ENCODE measurements around the gene RTN4RL1.

The RTN4RL1 gene

DNA sequence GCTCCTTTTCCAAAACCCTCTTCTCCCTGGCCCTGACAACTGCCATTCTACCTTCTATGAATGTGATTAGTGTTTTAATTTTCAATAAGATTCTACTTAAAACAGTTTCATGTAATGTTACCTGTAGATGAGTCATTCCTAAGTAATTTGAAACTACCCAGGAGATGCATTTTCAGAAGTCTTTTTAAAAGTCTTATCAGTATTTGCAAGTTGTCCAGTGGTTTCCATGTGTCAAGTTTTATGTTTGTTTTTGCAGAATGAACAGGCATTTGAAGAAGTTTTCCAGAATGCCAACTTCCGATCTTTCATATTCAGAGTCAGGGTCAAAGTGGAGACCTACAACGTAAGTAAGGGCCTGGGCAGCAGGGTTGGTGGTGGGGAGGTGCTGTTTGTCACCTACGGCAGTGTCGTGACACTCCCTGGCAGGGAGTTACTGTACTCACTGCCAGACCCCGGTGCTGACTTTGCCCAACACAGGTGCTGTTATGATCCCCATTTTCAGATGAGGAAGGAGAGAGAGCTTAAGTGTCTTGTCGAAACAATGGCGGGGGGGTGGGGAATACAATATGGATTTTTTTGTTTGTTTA, 130.3 kb downstream of the RTN4RL1 start:
- no peak for DNase-seq

DNA sequence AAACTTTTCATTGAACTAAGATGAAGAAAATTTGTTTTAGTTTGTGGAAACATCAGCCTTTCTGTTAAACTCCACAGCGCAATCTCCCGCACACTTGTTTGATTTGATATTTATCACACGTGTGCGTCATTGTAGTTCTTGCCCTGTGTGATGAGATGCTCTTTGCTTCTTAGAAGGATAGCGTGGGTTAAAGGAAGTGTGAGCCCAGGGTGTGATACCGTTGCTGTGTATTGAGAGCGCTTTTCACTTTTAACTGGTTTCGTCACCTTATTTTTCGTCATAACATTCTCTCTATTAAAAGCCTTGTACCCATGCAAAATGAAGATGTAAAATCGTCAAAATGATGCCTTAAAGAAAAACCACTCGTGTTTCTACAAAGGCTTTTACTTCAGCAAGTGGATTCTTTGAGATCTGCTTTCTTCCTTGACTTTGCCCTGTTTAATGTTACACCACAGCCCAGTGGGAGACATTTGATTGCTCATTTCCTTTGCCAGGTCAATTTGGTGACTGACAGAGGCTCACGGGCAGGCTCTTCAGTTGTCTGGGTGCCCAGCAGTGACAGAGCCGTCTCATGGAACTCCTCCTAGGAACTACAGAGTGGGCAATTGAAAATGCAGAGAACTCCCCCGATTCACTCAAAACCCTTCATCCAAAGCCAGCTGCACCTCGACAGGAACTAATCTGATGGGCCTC, 134.2 kb downstream of the RTN4RL1 start:
- no peak for DNase-seq

DNA sequence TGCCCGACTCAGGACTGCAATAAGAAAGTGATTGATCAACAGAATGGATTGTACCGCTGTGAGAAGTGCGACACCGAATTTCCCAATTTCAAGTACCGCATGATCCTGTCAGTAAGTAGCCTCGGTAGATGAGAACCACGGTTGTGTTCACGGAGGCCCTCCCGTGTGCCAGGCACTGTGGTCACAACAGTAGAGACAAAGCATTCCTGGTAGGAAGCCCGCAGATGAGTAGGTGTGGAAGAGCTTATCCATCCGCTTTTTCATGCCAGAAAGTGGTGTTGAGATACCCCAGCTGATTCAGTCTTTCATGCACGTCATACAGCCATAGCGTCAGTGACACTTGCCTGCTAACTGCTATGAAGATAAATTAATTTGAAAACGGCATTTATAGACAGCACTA, 136.4 kb downstream of the RTN4RL1 start:
- no peak for DNase-seq
